Heart left ventricle (tissue), 13 donors: ENCODE data around the gene GMPR.

Experiments used
- POLR2A ChIP-seq, 2 donors: fragments of 450-650 bp; IDR thresholded peaks; one replicate each; pipeline ENCODE4 v1.6.1; 2017; ENCODE audit warnings: antibody characterized with exemption in 2 of 2, mild to moderate bottlenecking in 2 of 2, moderate library complexity in 2 of 2
- TF ChIP-seq, protein P1 (sequence below), 12 donors: fragments of 200-600 bp; sonication (generic) in 4 of 12; IDR thresholded peaks; one replicate each; pipeline versions ENCODE4 v1.5.0 to v1.8.0; 2018 to 2022; ENCODE audit warnings: antibody characterized with exemption in 12 of 12, mild to moderate bottlenecking in 5 of 12
- donor health status: ischemic (EF 13 %, LVEDD 7.1; RV severe dilation, severe dysfunction).
- donor health status: DM: no; HTN: yes; CAD: no.
- donor health status: DM: no; HTN: no; CAD: no.
- donor health status: ischemic (EF 25% LVEDD 6.9; RV normal size, moderate dysfunction).
- donor health status: ischemic (EF 25% LVEDD 5.7; RV mildly dilated, moderate dysfunction).
- donor health status: ischemic (EF 35%, LVEDD 5.7; RV mildly dilated, moderate dysfunction).
- donor health status: nonischemic (EF 11% LVEDD 7.7; RV severe dilation, severe dysfunction).
- donor health status: DM: yes; HTN: yes; CAD: no.
- donor health status: PGD.
- donor health status: ischemic (EF 29% LVEDD 5.4; RV normal size, mild dysfunction).
- donor health status: nonischemic (EF 23%, LVEDD 6.1; RV moderate dilation, normal function).

DNA sequence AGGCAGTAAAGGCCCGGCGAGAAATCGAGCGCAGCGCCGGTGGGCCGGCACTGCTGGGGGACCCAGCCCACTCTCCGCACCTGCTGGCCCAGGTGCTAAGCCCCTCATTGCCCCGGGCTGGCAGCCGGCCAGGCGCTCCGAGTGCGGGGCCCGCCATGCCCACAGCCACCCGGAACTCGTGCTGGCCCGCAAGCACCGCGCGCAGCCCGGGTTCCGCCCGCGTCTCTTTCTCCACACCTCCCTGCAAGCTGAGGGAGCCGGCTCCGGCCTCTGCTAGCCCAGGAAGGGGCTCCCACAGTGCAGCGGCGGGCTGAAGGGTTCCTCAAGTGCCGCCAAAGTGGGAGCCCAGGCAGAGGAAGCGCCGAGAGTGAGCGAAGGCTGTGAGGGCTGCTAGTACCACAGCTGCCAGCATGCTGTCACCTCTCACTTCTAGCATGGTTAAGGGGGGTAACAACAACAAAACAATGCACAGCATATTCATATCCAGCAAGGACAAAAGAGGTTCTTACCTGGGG, 11.3 kb upstream of the GMPR start:
- TF ChIP-seq, protein P1, sequence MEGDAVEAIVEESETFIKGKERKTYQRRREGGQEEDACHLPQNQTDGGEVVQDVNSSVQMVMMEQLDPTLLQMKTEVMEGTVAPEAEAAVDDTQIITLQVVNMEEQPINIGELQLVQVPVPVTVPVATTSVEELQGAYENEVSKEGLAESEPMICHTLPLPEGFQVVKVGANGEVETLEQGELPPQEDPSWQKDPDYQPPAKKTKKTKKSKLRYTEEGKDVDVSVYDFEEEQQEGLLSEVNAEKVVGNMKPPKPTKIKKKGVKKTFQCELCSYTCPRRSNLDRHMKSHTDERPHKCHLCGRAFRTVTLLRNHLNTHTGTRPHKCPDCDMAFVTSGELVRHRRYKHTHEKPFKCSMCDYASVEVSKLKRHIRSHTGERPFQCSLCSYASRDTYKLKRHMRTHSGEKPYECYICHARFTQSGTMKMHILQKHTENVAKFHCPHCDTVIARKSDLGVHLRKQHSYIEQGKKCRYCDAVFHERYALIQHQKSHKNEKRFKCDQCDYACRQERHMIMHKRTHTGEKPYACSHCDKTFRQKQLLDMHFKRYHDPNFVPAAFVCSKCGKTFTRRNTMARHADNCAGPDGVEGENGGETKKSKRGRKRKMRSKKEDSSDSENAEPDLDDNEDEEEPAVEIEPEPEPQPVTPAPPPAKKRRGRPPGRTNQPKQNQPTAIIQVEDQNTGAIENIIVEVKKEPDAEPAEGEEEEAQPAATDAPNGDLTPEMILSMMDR (IDR thresholded peaks at IDR 0.05) = no peak
- no peak for TF ChIP-seq POLR2A (IDR thresholded peaks at IDR 0.05)
